Measurements from ENCODE around the gene AURKAIP1. TPM values are rescaled to one million over a fixed set of nuclear protein-coding genes. Genes with fewer than 3 reads are reported as not detected.

AURKAIP1 gene
- total RNA-seq, 3 donors from 2014 or later, result 150 to 180 (median 177) TPM

DNA sequence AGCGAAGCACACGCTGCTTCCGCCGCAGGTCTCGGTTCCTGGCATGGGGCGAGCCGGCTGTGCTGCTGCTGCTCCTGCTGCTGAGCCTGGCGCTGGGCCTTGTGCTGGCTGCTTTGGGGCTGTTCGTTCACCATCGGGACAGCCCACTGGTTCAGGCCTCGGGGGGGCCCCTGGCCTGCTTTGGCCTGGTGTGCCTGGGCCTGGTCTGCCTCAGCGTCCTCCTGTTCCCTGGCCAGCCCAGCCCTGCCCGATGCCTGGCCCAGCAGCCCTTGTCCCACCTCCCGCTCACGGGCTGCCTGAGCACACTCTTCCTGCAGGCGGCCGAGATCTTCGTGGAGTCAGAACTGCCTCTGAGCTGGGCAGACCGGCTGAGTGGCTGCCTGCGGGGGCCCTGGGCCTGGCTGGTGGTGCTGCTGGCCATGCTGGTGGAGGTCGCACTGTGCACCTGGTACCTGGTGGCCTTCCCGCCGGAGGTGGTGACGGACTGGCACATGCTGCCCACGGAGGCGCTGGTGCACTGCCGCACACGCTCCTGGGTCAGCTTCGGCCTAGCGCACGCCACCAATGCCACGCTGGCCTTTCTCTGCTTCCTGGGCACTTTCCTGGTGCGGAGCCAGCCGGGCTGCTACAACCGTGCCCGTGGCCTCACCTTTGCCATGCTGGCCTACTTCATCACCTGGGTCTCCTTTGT is 41.3 kb downstream of the AURKAIP1 start:
- peaks cover 23% of the 10 kb centered on the region for H3K4me1 ChIP-seq (ENCODE audit: low read depth)
- TF ChIP-seq, protein P1, sequence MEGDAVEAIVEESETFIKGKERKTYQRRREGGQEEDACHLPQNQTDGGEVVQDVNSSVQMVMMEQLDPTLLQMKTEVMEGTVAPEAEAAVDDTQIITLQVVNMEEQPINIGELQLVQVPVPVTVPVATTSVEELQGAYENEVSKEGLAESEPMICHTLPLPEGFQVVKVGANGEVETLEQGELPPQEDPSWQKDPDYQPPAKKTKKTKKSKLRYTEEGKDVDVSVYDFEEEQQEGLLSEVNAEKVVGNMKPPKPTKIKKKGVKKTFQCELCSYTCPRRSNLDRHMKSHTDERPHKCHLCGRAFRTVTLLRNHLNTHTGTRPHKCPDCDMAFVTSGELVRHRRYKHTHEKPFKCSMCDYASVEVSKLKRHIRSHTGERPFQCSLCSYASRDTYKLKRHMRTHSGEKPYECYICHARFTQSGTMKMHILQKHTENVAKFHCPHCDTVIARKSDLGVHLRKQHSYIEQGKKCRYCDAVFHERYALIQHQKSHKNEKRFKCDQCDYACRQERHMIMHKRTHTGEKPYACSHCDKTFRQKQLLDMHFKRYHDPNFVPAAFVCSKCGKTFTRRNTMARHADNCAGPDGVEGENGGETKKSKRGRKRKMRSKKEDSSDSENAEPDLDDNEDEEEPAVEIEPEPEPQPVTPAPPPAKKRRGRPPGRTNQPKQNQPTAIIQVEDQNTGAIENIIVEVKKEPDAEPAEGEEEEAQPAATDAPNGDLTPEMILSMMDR (IDR thresholded peaks at IDR 0.05), result no peak
- ATAC-seq, result peak; percentile 4
- no peaks in the 10 kb centered on the region for H3K36me3 ChIP-seq (ENCODE audit: low read depth)
- intact Hi-C loops (cut with DNase I, micrococcal nuclease), result no loop called here
- DNase-seq, result no peak
- H3K4me3 ChIP-seq, result no peak overlapping the region
- no peaks in the 10 kb centered on the region for H3K9me3 ChIP-seq

DNA sequence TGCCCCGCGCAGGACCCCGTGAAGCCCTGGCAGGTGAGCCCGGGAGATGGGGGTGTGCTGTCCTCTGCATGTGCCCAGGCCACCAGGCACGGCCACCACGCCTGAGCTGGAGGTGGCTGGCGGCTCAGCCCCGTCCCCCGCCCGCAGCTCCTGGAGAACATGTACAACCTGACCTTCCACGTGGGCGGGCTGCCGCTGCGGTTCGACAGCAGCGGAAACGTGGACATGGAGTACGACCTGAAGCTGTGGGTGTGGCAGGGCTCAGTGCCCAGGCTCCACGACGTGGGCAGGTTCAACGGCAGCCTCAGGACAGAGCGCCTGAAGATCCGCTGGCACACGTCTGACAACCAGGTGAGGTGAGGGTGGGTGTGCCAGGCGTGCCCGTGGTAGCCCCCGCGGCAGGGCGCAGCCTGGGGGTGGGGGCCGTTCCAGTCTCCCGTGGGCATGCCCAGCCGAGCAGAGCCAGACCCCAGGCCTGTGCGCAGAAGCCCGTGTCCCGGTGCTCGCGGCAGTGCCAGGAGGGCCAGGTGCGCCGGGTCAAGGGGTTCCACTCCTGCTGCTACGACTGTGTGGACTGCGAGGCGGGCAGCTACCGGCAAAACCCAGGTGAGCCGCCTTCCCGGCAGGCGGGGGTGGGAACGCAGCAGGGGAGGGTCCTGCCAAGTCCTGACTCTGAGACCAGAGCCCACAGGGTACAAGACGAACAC is 42.1 kb downstream of the AURKAIP1 start:
- Histone ChIP-seq H3K36me3 (ENCODE audit: low read depth) (no peaks in the 10 kb centered on the region), H3K4me3 (no peak overlapping the region), H3K9me3 (no peaks in the 10 kb centered on the region), H3K4me1 (ENCODE audit: low read depth) (peaks cover 23% of the 10 kb centered on the region)
- DNase-seq (peak in 2 of 3 donors; percentile 56 to 70), ATAC-seq (peak; percentile 58)
- intact Hi-C loops (cut with DNase I, micrococcal nuclease), result no loop called here
- TF ChIP-seq, protein P1 (IDR thresholded peaks at IDR 0.05), result no peak

DNA sequence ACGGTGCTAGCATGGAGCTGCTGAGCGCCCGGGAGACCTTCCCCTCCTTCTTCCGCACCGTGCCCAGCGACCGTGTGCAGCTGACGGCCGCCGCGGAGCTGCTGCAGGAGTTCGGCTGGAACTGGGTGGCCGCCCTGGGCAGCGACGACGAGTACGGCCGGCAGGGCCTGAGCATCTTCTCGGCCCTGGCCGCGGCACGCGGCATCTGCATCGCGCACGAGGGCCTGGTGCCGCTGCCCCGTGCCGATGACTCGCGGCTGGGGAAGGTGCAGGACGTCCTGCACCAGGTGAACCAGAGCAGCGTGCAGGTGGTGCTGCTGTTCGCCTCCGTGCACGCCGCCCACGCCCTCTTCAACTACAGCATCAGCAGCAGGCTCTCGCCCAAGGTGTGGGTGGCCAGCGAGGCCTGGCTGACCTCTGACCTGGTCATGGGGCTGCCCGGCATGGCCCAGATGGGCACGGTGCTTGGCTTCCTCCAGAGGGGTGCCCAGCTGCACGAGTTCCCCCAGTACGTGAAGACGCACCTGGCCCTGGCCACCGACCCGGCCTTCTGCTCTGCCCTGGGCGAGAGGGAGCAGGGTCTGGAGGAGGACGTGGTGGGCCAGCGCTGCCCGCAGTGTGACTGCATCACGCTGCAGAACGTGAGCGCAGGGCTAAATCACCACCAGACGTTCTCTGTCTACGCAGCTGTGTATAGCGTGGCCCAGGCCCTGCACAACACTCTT is 42.8 kb downstream of the AURKAIP1 start:
- Histone ChIP-seq H3K4me1 (ENCODE audit: low read depth) (peaks cover 23% of the 10 kb centered on the region), H3K4me3 (no peak overlapping the region), H3K9me3 (no peaks in the 10 kb centered on the region), H3K36me3 (ENCODE audit: low read depth) (no peaks in the 10 kb centered on the region)
- TF ChIP-seq, protein P1 (IDR thresholded peaks at IDR 0.05), result no peak
- ATAC-seq, result no peak
- intact Hi-C loops (cut with DNase I, micrococcal nuclease), result no loop called here
- no peak for DNase-seq

DNA sequence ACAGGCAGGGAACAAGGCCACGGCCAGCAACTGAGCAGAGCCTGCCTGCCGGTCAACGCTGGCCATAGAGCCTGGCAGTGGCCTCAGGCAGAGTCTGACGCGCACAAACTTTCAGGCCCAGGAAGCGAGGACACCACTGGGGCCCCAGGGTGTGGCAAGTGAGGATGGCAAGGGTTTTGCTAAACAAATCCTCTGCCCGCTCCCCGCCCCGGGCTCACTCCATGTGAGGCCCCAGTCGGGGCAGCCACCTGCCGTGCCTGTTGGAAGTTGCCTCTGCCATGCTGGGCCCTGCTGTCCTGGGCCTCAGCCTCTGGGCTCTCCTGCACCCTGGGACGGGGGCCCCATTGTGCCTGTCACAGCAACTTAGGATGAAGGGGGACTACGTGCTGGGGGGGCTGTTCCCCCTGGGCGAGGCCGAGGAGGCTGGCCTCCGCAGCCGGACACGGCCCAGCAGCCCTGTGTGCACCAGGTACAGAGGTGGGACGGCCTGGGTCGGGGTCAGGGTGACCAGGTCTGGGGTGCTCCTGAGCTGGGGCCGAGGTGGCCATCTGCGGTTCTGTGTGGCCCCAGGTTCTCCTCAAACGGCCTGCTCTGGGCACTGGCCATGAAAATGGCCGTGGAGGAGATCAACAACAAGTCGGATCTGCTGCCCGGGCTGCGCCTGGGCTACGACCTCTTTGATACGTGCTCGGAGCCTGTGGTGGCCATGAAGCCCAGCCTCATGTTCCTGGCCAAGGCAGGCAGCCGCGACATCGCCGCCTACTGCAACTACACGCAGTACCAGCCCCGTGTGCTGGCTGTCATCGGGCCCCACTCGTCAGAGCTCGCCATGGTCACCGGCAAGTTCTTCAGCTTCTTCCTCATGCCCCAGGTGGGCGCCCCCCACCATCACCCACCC is 43.7 kb downstream of the AURKAIP1 start, which contains the start of gene TAS1R3:
TSS of gene TAS1R3 (plus strand) at position 213 of the 898 bp plus-strand sequence. CDS start at position 279, 66 bp downstream.
- ATAC-seq (peak; percentile 27), DNase-seq (peak in 1 of 3 donors; percentile 36)
- no peaks in the 10 kb centered on the region for H3K36me3 ChIP-seq (ENCODE audit: low read depth)
- H3K9me3 ChIP-seq, result no peaks in the 10 kb centered on the region
- TF ChIP-seq, protein P1 (IDR thresholded peaks at IDR 0.05), result no peak
- intact Hi-C loops (cut with DNase I, micrococcal nuclease), result no loop called here
- H3K4me1 ChIP-seq (ENCODE audit: low read depth), result peaks cover 26% of the 10 kb centered on the region
- no peak within 1 kb of the TSS for H3K4me3 ChIP-seq
